Measurements from ENCODE around the gene KIF1A.

Gene KIF1A

DNA sequence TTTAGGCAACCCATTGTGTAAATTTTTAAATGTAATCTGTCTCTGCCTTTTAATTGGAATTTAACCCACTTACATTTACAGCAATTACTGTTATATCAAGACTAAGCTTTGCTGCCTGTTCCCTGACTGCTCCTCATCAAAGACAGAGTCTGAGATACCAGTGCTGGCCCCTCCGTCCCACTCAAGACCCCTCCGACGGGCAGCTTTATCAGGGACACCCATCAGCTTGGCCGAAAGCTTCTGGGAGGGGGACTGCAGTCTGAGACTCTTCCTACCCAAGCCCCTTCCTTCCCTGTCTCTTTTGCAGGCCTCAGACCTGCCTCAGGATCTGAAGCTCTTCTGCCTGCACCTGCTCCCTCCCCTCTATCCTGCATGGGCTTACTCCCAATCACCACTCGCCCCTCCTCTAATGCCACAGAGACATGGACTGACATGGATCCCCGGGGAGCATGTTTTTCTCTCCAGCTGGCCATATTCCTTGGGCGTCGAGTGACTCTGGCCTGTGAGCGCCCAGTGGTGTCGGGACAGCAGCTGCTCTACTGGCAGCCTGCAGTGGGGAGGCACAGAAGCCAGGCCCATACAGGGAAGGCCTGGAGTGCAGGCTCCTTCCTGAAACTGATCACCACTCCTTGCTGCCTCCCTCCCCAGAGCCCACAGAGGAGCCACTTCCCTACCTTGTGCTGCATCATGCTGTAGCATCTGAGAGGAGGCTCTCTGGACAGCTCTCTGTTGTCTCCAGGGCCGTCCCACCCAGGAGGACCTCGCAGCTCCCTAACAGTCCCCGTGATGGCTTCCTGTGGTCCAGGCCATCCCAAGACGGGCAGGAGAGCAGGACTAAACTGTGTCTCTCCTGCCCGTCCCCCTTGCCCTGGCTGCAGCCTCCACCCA lies 3.7 kb upstream of the KIF1A start:
- no peak overlapping the region for H3K4me3 ChIP-seq (ENCODE audit: low read depth, low read length)
- no peaks in the 10 kb centered on the region for H3K36me3 ChIP-seq (ENCODE audit: control insufficient read depth, insufficient read depth, low read length)
- no peaks in the 10 kb centered on the region for H3K4me1 ChIP-seq (ENCODE audit: control insufficient read depth, insufficient read depth, low read length)
- H3K9ac ChIP-seq (ENCODE audit: low read depth, low read length) = no peak overlapping the region
- peaks cover 45% of the 10 kb centered on the region for H3K27me3 ChIP-seq (ENCODE audit: control insufficient read depth, insufficient read depth, low read length)
- no peaks in the 10 kb centered on the region for H3K9me3 ChIP-seq (ENCODE audit: control insufficient read depth, insufficient read depth, low read length)

DNA sequence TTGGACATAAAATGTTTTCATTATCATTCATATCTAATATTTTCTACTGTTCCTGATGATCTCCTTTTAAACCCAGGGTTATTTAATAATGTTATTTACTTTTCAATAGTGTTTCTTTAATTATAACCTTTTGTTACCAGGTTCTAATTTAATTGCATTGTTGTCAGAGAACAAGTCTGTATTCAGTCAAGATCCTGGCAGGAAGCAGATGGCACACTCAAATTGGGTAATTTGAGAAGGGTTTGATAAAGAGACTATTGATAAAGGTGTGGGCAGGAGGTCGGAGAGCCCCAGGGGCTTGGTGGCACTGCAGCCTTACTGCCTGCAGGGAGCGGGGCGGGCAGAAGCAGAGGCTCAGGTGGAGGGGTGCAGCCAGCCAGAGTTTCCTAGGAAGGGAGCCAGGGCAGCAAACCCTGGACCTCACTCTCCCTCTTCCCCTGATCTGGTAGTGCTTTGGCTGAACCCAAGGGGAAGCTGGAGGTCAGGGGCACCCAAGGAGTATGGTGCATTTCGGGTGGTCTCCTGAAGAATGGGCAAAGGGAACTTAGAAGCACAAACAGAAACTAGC lies 2.3 kb upstream of the KIF1A start:
- peaks cover 3% of the 10 kb centered on the region for H3K4me1 ChIP-seq (ENCODE audit: control insufficient read depth, insufficient read depth, low read length)
- H3K4me3 ChIP-seq (ENCODE audit: low read depth, low read length) = no peak overlapping the region
- H3K27me3 ChIP-seq (ENCODE audit: control insufficient read depth, insufficient read depth, low read length) = peaks cover 41% of the 10 kb centered on the region
- H3K9me3 ChIP-seq (ENCODE audit: control insufficient read depth, insufficient read depth, low read length) = no peaks in the 10 kb centered on the region
- no peak overlapping the region for H3K9ac ChIP-seq (ENCODE audit: low read depth, low read length)
- peaks cover 5% of the 10 kb centered on the region for H3K36me3 ChIP-seq (ENCODE audit: control insufficient read depth, insufficient read depth, low read length)

DNA sequence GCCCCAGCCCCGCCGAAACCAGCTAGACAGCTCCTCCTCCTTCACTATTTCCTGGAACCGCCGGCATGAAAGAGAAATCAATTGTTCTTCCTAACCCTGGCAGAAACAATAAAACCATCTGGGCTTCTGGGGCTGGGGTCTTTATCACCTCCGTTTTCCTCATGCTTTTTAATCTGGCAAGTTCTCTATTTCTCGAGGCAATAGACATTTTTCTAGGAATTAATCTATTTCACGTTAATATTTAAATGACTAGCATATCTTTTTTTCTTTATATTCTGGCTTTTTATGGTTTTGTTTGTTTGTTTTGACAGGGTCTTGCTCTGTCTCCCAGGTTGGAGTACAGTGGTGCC lies 1.4 kb upstream of the KIF1A start:
- Histone ChIP-seq H3K9me3 (ENCODE audit: control insufficient read depth, insufficient read depth, low read length) (no peaks in the 10 kb centered on the region), H3K4me3 (ENCODE audit: low read depth, low read length) (peak overlapping the region; percentile 62), H3K9ac (ENCODE audit: low read depth, low read length) (no peak overlapping the region), H3K36me3 (ENCODE audit: control insufficient read depth, insufficient read depth, low read length) (peaks cover 12% of the 10 kb centered on the region), H3K4me1 (ENCODE audit: control insufficient read depth, insufficient read depth, low read length) (peaks cover 3% of the 10 kb centered on the region), H3K27me3 (ENCODE audit: control insufficient read depth, insufficient read depth, low read length) (peaks cover 37% of the 10 kb centered on the region)

DNA sequence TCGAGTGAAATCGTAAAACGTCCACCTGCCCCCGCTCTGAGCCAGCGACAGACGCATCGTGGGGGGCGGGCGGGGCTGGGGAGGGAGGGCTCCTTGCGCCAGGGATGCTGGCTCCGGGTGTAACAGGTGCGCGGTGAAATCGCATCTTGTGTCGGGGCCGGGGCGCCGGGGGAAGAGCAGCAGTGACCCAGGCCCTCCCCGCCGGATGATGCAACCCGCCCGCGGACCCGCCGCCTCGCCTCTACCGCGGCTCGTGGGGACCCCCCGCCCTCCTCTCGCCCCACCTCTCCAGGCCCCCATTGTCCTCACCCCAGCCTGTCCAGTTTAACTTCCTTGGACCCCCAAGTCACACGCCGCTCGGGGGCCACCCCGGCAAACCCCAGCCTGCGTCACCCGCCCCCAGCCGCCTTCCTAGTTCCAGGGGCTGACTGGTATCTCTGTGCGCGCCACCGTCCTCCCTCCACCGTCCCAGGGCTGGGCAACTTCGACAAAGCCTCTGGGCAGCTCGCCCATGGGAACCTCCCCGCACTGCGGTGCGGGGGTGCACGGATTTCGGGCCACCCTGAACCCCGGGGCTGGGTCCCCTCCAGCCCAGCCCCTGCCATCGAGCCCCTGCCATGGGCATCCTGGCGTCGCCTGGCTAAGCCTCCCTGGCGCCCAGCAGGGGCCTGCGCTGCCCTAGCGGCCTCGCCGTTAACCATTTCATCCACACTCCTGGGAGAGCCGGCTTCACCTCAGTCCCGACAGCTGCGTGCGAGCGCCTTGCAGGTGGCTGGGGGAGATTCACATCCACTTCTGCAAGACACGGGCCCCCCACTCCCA lies 799 bp upstream of the KIF1A start:
- H3K36me3 ChIP-seq (ENCODE audit: control insufficient read depth, insufficient read depth, low read length) = peaks cover 15% of the 10 kb centered on the region

DNA sequence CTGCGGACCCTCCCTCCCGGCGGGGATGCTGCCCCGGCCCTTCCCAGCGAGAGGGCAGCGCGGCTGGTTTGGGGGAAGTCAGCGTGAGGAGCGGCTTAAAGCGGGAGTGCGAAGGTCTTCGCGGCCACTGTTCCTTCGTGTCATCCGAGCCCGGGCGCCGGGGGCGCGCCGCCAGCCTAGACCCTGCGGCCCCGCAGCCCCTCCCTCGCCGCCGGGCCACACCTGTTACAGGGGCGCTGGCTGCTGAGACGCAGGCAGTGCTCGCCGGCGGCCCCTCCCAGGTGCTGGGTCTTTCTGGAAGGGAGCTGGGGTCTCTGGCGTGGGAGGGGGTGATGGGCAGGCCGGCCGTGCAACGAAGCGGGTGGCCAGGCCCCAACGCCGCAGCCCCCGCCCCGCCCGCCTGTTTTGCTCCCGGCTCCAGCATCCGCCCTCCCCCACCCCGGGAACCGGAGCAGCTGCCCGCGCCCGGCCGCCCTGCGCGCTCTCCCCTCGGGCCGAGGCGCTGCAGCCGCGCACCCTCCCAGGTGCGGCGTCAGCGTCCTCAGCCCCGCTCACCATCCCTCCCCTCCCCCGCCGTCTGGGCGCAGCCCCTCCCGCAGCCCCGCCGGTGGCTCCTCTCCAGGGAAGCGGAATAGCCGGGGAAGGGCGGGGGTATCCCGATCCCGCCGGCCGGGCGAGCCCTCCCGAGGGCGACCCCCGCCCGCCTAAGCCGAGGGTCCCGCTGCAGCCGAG lies 727 bp downstream of the KIF1A start:
- Histone ChIP-seq H3K27me3 (ENCODE audit: control insufficient read depth, insufficient read depth, low read length) (peaks cover 22% of the 10 kb centered on the region), H3K4me1 (ENCODE audit: control insufficient read depth, insufficient read depth, low read length) (peaks cover 3% of the 10 kb centered on the region), H3K9ac (ENCODE audit: low read depth, low read length) (peak overlapping the region; percentile 90), H3K36me3 (ENCODE audit: control insufficient read depth, insufficient read depth, low read length) (peaks cover 15% of the 10 kb centered on the region), H3K4me3 (ENCODE audit: low read depth, low read length) (peak overlapping the region; percentile 72), H3K9me3 (ENCODE audit: control insufficient read depth, insufficient read depth, low read length) (no peaks in the 10 kb centered on the region)

More for the DNA sequence above, 799 bp upstream of the KIF1A start:
- Histone ChIP-seq H3K9ac (ENCODE audit: low read depth, low read length) (no peak overlapping the region), H3K9me3 (ENCODE audit: control insufficient read depth, insufficient read depth, low read length) (no peaks in the 10 kb centered on the region), H3K4me1 (ENCODE audit: control insufficient read depth, insufficient read depth, low read length) (peaks cover 3% of the 10 kb centered on the region), H3K4me3 (ENCODE audit: low read depth, low read length) (peak overlapping the region; percentile 62), H3K27me3 (ENCODE audit: control insufficient read depth, insufficient read depth, low read length) (peaks cover 34% of the 10 kb centered on the region)

DNA sequence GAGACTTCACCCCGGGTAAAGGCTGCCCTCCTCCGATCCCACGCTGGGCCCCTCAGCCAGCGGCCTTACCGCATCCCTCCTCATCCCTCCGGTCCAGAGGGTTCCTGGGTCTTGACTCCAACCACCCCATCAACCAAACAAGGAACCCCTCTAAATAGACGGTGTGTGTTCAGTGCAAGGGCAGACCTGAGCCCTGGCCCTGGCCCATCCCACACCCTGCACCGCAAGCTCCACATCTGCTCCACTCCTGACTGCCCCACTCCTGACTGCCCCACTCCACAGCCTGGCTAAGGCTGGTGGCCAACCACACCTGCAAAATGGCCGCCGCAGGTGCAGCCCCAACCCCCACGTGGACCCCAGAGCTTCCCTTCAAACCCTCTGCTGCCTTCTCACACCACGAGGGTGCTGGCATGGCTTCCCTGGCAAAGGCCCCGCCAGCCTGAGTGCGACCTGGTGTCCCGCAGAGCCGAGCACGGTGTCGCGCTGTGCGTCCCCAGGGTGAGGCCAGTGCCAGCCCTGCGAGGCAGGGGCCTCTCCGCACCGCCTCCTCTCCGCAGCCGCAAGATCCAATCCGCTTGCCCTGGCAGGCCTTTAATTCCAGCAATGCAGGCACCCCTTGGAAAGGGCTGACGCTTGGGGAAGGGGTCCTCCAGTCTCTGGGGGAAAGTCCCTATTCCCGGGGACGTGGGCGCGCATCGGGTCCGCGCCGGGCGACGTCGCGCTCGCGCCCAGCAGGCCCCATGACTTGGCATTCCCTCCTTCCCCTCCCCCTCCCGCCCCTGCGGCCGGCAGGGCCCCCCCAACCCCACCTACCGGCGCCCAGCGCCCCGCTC lies 1.5 kb downstream of the KIF1A start:
- peaks cover 15% of the 10 kb centered on the region for H3K36me3 ChIP-seq (ENCODE audit: control insufficient read depth, insufficient read depth, low read length)
- H3K4me1 ChIP-seq (ENCODE audit: control insufficient read depth, insufficient read depth, low read length) = peaks cover 3% of the 10 kb centered on the region
- H3K9me3 ChIP-seq (ENCODE audit: control insufficient read depth, insufficient read depth, low read length) = no peaks in the 10 kb centered on the region
- peak overlapping the region; percentile 72 for H3K4me3 ChIP-seq (ENCODE audit: low read depth, low read length)
- H3K27me3 ChIP-seq (ENCODE audit: control insufficient read depth, insufficient read depth, low read length) = peaks cover 21% of the 10 kb centered on the region
- H3K9ac ChIP-seq (ENCODE audit: low read depth, low read length) = peak overlapping the region; percentile 81

DNA sequence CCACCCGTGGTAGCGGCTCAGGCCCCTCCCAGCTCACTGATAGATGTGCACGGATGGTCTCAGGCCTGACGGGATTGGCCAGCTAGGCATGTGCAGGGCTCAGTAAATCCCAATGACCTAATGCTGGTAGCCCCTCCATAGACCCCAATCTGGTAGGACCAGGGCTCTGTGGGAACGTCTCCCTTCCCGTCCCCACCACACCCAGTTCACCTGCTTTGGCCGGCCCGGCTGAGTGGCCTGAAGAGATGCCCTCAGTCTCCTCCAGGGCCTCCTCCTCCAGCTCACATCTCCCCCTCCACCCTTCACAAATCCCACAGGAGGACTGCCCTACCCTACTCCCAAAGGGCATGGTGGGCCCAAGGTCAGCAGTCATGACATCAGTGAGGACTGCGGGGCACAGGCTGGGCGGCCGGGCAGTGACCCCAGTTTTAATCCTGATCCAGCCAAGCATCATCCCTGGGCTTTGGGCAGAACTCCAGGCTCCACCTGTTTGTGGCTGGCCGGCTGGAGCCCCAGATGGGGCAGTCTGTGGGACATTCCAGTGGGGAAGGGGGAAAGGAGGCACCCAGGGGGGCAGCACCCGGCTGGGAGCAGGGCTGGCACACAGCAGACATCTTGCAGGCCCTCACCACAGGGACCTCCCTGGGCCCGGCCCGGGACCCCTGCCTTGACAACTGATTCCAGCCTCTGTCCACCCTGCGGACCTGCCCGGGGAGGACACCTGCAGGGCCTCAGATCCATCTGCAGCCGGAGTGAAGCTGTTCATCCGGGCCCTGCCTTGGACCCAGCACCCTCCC lies 2.3 kb downstream of the KIF1A start:
- Histone ChIP-seq H3K4me1 (ENCODE audit: control insufficient read depth, insufficient read depth, low read length) (peaks cover 3% of the 10 kb centered on the region), H3K27me3 (ENCODE audit: control insufficient read depth, insufficient read depth, low read length) (peaks cover 14% of the 10 kb centered on the region), H3K36me3 (ENCODE audit: control insufficient read depth, insufficient read depth, low read length) (peaks cover 16% of the 10 kb centered on the region), H3K9me3 (ENCODE audit: control insufficient read depth, insufficient read depth, low read length) (no peaks in the 10 kb centered on the region), H3K4me3 (ENCODE audit: low read depth, low read length) (peak overlapping the region; percentile 72), H3K9ac (ENCODE audit: low read depth, low read length) (peak overlapping the region; percentile 81)

DNA sequence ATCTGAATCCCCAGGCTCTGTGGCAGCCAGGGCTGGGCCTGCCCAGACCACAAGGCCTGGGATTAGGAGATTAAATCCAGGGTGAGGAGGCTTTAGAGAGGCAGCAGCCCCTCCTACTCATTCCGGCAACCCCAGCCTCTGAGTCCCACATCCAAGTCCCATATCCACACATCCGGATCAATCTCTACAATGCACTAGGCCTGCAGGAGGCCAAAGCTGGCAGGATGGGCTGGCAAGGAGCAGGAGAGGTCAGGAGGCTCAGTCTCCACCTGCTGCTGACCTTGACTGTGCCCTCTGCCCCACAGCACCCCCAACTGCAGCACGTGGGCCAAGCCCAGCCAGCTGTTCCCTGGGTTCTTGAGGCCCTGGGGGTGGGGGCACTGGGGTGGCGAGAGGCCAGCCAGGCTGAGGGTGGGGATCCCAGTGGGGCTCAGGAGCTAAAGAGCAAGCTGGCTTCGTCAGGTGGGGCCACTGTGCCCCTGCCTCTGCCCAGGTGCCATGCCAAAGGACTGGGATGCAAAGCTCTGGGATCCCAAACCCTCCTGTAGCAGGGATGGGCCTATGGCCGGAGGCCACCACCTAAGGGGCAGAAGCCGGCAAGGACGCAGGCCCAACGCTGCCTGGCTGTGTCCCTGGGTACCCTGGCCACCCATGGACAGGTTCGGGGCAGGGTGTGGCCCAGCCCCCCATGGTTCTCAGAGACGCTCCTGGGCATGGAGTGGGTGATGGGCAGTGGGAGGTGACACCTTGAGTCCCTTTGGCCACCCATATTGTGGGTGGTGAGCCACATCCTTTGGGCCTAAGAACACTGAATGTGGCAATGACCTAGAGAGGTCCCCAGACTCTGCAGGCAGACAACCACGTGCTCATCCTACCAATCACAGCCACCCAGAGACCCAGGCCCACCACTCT lies 3.2 kb downstream of the KIF1A start:
- Histone ChIP-seq H3K4me3 (ENCODE audit: low read depth, low read length) (no peak overlapping the region), H3K36me3 (ENCODE audit: control insufficient read depth, insufficient read depth, low read length) (peaks cover 25% of the 10 kb centered on the region), H3K9me3 (ENCODE audit: control insufficient read depth, insufficient read depth, low read length) (no peaks in the 10 kb centered on the region), H3K4me1 (ENCODE audit: control insufficient read depth, insufficient read depth, low read length) (peaks cover 3% of the 10 kb centered on the region), H3K27me3 (ENCODE audit: control insufficient read depth, insufficient read depth, low read length) (peaks cover 6% of the 10 kb centered on the region), H3K9ac (ENCODE audit: low read depth, low read length) (no peak overlapping the region)

DNA sequence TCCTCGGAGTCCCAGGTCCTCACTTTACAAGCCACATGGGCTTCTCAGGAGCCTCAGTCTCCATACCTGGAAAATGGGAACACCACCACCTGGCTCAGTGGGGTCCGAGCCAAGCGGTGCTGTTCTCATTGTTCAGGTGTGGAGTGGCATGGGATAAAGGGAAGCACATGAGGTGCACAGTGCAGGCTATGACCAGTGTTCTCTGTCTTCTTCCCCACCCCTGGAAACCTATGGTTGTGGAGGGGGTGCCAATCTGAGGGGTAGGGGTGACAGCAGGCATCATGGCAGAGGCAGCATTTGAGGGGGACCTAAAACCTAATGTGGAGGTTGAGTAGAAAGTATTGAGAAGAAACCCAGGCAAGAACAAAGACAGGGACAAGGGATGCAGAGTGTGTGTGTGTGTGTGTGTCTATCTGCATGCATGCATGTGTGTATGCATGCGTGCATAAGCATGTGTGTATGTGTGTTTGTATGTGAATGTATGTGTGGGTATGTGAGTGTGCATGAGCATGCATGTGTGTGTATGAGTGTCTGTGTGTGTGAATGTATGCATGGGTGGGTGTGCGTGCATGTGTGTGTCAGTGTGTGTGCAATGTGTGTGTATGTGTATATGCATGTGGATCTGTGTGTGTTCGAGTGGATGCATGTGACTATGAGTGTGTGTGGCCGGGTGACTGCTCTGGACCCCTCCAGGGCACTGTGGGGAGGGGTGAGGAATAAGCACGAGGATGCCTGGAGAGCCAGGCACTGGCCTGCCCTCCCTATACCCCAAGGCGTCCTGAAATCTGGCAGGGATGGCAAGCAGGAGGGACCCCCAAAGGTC lies 4.0 kb downstream of the KIF1A start:
- Histone ChIP-seq H3K4me3 (ENCODE audit: low read depth, low read length) (no peak overlapping the region), H3K36me3 (ENCODE audit: control insufficient read depth, insufficient read depth, low read length) (peaks cover 28% of the 10 kb centered on the region), H3K9ac (ENCODE audit: low read depth, low read length) (no peak overlapping the region), H3K27me3 (ENCODE audit: control insufficient read depth, insufficient read depth, low read length) (no peaks in the 10 kb centered on the region), H3K4me1 (ENCODE audit: control insufficient read depth, insufficient read depth, low read length) (peaks cover 3% of the 10 kb centered on the region), H3K9me3 (ENCODE audit: control insufficient read depth, insufficient read depth, low read length) (no peaks in the 10 kb centered on the region)

Data from iPS-15b (cell line).